Mesothelial cell of epicardium (in vitro differentiated cells): ENCODE results near the gene APOBEC3A. TPM values are rescaled to one million over a fixed set of nuclear protein-coding genes. Genes with fewer than 3 reads are reported as not detected.
A peak's percentile ranks its signal among the peaks of the same experiment; 100 is the strongest.
"Not testable (repeated sequence)": the region's sequence is repeated elsewhere in the genome, so short reads cannot be mapped to it uniquely, and the experiment has no call there.

Source experiments
- DNase-seq, 2 experiments: peaks; one replicate each; pipeline ENCODE4 v3.0.0; 2021; ENCODE audit warnings: low spot score in 2 of 2; ENCODE audit not compliant: unreplicated experiment in 2 of 2
- H3K27ac Mint-ChIP-seq: 2 replicates; pipeline ENCODE4 v1.8.0; 2021; ENCODE audit warnings: mixed read lengths
- H3K27me3 Mint-ChIP-seq: 2 replicates; pipeline ENCODE4 v1.8.0; 2021; ENCODE audit warnings: low read depth, mixed read lengths
- H3K36me3 Mint-ChIP-seq: 2 replicates; pipeline ENCODE4 v1.8.0; 2021; ENCODE audit warnings: mixed read lengths
- H3K4me1 Mint-ChIP-seq: 2 replicates; pipeline ENCODE4 v1.8.0; 2021; ENCODE audit warnings: mixed read lengths
- H3K4me3 Mint-ChIP-seq: 2 replicates; pipeline ENCODE4 v1.8.0; 2021; ENCODE audit warnings: mild to moderate bottlenecking, moderate library complexity, mixed read lengths
- H3K9me3 Mint-ChIP-seq: 2 replicates; pipeline ENCODE4 v1.8.0; 2021; ENCODE audit warnings: mixed read lengths
- CTCF ChIP-seq: fragments of 200-600 bp; sonication (generic); IDR thresholded peaks from one replicate; pipeline ENCODE4 v1.5.0; 2021; ENCODE audit warnings: antibody characterized with exemption; ENCODE audit not compliant: unreplicated experiment
- total RNA-seq: library from RNA; stranded (reverse); gene quantifications from 3 replicates; pipeline ENCODE4 v1.2.1, GENCODE V29; 2021

The APOBEC3A gene
- total RNA-seq, 1 donor from 2014 or later: not detected

DNA sequence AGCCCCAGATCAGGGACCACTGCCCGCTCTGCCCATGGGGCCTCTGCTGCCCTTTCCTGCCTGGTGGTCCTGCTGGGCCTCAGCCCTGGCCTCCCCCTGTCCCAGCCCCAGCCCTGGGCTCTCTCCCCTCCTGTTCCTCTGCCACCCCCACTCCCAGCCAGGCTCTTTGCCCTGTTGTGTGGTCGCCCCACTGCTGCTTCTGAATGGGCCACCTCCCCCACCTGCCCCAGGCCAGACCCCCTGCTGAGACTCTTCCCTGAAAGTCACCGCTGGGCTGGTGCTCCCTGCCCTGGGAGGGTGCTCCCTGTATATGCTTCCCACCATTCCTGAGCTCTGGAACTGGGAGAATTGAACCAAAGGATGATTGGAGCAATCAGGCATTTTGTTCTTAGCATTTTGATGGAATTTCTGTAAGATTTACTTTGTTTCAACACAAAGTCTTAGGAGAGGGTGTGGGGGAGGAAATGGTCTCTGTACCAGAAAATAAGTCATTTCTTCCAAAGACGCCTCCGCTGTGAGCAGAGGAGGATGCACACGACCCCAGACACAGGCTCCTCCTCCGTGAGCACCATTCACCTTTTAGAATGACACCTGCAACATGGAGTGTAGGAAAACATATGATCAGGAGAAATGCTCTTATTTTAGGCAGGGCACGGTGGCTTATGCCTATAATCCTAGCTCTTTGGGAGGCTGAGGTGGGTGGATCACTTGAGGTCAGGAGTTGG is 29.9 kb downstream of the APOBEC3A start:
- Mint-ChIP-seq H3K27ac (no peak overlapping the region), H3K4me3 (no peak overlapping the region), H3K9me3 (peaks cover 5% of the 10 kb centered on the region), H3K27me3 (no peaks in the 10 kb centered on the region), H3K36me3 (peaks cover 5% of the 10 kb centered on the region), H3K4me1 (peaks cover 2% of the 10 kb centered on the region)
- TF ChIP-seq CTCF: no peak
- DNase-seq: no peak

GRCh38 chr22:38989466-38989865 is 32.1 kb downstream of the APOBEC3A start:
- Mint-ChIP-seq H3K27ac (no peak overlapping the region), H3K36me3 (no peaks in the 10 kb centered on the region), H3K4me1 (peaks cover 9% of the 10 kb centered on the region), H3K4me3 (no peak overlapping the region), H3K9me3 (no peaks in the 10 kb centered on the region), H3K27me3 (no peaks in the 10 kb centered on the region)
- no peak for DNase-seq
- no peak for TF ChIP-seq CTCF

DNA sequence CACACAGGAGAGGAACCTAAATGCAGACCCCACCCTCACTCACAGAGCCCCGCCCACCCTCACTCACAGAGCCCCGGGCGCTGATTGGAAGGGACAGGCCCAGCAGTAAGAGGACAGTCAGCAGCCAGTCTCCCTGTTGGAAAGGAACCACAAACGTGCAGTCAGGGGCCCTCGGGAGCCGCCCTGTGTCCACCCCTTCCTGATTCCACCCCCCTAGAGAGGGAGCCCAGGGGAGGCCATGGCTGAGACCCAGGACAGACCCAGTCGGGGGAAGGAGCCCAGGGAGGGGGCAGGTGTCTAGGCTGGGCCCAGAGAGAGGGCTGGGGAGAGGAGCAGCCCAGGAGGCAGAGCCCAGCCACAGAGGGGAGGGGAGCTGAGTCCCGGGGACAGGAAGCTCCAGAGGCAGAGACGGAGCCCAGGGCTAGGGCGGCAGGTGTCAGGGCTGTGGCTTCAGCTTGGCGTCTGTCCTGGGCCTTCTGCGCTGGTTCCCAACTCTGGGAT is 35.5 kb downstream of the APOBEC3A start:
- H3K27me3 Mint-ChIP-seq, DNase-seq, H3K9me3 Mint-ChIP-seq, H3K4me1 Mint-ChIP-seq, H3K36me3 Mint-ChIP-seq, H3K4me3 Mint-ChIP-seq, H3K27ac Mint-ChIP-seq: not testable (repeated sequence)

DNA sequence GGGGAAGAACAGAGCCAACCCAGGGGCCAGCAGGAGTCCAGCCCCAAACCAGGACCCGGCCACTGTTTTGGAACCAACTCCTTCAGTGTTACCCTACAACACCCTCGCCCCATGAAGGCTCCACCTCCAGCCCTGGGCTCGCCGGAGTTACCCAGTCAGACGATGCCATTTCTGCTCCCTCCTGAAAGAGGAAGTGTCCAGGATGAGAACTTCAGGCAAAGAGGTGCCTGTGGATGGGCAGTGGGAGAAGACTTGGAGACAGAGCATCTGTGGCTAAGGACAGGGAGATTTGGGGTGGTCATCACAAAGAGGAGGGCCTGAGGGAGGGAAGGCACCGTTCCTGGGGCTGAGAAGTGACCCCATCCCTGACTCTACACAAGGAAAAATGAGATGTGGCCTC is 38.7 kb downstream of the APOBEC3A start:
- no peaks in the 10 kb centered on the region for H3K36me3 Mint-ChIP-seq
- no peak for DNase-seq
- H3K9me3 Mint-ChIP-seq: peaks cover 4% of the 10 kb centered on the region
- H3K27me3 Mint-ChIP-seq: peaks cover 23% of the 10 kb centered on the region
- no peak overlapping the region for H3K4me3 Mint-ChIP-seq
- peaks cover 9% of the 10 kb centered on the region for H3K4me1 Mint-ChIP-seq
- H3K27ac Mint-ChIP-seq: no peak overlapping the region
- no peak for TF ChIP-seq CTCF

GRCh38 chr22:38997518-38997917 is 40.1 kb downstream of the APOBEC3A start:
- Mint-ChIP-seq H3K9me3 (peaks cover 4% of the 10 kb centered on the region), H3K4me3 (no peak overlapping the region), H3K27ac (no peak overlapping the region), H3K4me1 (peaks cover 9% of the 10 kb centered on the region), H3K27me3 (peaks cover 23% of the 10 kb centered on the region), H3K36me3 (no peaks in the 10 kb centered on the region)
- TF ChIP-seq CTCF: no peak
- DNase-seq: no peak

DNA sequence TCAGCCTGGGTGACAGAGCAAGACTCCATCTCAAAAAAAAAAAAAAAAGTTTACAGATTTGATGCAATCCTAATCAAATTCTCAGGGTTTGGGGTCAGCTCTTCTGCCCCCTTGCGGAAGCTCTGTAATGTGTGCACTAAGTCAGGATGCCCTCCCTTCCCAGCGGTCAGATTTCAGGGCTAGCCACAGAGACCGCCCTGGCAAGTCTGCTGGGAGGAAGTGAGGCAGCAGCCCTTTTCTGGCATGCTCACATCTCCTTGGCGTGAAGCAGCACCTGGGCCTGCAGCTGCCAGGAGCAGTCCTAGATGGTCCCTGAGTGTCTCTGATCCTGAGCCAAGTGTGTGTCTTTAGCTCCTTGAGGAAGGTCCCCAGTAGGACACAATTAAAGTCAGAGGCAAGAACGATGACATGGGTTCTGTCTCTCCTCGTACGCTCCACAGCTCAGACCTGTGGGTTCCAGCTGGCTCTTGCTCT is 45.8 kb downstream of the APOBEC3A start:
- H3K27me3 Mint-ChIP-seq: peaks cover 13% of the 10 kb centered on the region
- TF ChIP-seq CTCF: peak; percentile 69
- H3K4me3 Mint-ChIP-seq: no peak overlapping the region
- peaks cover 4% of the 10 kb centered on the region for H3K9me3 Mint-ChIP-seq
- peaks cover 7% of the 10 kb centered on the region for H3K4me1 Mint-ChIP-seq
- DNase-seq: peak in 1 of 2 experiments; percentile 62
- peak overlapping the region; percentile 80 for H3K27ac Mint-ChIP-seq
- no peaks in the 10 kb centered on the region for H3K36me3 Mint-ChIP-seq
